ENCODE measurements around the gene SPOCK1.
"Not testable (repeated sequence)": the region's sequence is repeated elsewhere in the genome, so short reads cannot be mapped to it uniquely, and the experiment has no call there.

Gene SPOCK1

DNA sequence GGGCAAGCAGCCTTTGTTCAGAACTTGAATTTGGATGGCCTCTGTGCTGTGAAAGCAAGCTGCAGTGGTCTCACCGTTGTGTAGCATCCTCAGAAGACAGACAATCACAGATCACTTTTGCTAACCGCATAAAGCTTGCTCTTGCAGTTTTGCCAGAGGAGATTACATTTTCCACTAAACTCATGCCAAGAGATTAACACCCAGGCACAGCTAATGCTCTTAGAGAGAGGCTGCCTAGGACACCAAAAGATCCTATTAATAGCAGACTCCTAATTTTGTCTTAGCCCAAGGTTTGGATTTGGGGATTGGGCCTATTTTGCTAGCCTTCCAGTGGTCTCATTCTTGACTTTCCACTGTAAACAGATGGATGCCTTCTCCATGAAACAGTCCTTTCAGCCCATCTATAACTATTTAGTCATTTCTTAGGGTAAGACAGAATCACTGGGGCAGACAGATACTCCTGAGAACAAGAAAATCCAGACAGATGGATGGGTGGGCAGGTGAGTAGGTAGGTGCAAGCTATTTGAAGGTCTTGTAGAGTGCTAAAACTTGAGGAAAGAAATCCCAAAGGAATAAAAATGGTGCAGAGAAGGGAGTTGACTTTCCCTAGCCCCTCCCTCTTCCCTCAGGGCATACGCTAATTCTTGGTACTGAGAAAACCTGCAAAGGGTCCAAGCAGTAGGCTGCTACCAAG, 506.2 kb downstream of the SPOCK1 start:
- DNase-seq, result no peak

DNA sequence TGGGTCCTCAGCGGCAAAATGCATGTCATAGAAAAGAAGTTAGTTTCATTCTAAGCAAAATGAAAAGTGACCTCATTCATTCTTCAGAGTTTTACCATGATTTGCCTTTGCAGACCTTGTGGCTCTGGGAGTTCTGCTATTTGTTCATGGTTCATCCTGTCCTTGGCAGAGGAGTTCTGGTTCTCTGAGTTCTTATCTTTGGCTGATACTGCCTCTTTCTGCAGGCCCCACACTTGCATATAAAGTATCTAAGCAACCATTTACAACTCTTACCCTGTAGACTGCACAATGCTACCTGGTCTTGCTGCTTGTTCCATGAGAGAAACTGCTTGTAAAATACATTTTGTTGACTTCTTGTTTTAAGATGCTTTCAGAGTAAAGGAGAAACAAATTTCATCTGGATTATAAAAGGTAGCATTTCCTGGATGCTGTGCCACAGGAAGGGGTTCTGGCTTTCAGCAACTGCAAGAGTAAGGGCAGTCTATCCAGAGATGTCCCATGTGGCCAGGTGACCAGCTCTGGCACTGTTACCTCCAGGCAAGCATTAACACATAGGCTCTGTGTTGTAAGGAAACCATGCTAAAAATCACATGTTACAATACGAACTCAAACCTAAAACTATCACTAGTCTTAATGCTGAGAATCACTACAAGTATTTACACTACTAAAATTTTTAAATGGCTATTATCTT, 513.2 kb downstream of the SPOCK1 start:
- no peak for DNase-seq

DNA sequence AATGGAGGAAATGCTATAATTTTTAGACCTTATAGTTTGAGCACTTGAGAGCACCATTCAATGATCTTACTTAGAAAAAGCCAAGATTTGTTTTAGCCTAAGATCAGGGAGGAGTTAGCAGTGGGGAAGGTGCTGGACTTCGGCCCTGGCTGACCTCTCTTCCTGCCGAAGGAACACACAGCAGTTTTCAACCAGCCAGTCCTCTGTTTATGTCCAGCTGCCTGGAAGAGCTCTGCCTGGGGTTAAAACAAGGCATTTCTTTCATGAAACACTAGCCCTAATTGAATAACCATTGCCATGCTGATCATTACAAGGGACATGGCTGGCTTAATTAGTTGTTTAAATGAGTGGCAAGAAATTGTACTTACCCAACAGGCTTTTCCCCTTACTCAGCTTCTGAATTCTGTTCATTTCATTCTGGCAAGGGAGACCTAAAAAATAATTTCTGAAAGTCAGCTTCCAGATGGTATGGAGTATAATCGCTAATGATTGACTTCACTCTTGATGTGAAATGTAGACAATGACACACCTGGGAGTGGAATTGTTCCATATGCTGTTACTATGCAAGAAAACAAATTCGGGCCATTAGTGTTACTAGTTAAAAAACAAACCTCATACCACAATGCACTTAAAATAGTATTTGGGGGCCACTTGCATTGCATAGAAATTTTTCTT, 514.2 kb downstream of the SPOCK1 start:
- DNase-seq, result no peak

DNA sequence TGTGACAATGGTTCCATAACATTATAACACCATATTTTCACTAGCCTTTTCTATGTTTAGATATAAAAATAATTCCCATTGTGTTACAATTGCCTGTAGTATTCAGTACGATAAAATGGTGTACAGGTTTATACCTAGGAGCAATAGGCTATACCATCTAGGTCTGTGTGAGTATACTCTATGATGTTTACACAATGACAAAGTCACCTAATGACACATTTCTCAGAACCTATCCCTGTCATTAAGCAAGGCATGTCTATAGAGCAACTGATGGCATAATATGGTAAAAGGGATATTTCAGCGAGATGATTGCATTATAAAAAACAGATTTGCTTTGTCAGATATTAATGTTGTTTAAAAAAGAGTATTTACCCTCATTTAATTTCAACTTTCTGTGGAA, 517.2 kb downstream of the SPOCK1 start:
- DNase-seq, result no peak

DNA sequence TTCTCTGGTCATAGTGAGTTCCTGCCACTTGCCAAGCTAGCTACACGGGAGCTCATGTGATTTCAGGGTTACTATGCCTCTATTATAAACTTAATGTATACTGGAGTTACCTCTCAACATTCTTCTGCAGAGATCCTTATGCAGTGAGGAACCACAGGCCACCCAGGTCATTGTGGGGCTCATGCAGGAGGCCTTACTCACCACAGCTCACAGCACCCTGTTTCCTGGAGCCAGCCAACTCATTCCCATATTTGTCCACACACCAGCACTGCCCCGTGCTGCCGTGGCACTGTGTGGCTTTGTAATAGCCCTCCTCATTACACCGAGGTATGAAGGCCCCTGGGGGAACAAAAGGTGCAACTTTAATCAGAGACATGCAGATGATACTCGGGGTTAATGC, 520.0 kb downstream of the SPOCK1 start:
- no peak for DNase-seq

DNA sequence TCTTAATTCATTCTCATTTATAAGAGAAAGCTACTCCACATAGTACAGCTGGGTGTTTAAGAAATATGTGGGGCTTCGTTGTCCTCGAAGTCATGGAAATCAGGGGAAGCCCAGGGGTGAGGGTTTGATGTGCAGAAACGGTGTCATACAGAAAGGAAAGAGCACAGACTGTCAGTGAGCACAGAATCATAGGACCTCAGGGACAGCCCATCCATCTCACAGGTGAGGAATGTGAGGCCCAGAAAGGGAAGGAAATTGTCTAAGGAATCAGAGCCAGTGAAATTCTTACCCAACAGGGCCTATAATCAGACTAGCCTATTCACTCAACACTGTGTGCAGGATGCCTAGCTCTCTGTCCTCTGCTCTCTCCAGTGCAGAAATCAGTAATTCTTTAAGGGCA, 535.6 kb downstream of the SPOCK1 start:
- no peak for DNase-seq

DNA sequence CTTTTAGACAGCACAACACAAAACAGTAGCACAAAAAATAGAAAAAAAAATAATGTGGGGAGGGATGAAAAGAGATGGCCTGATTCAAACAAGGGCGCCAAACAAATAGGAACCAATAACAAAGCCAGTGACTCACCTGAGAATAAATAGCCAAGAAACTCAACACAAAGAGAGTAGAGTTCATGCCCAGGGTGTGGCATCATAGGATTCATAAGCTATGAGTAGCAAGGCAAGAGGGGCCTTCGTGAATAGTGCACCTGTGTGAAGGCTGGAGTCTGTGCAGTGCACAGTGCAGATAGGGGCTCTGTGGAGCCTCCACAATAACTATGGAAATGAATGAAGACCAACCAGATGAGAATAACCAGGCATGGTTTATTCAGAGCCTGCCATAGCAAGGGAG, 541.7 kb downstream of the SPOCK1 start:
- DNase-seq, result no peak

DNA sequence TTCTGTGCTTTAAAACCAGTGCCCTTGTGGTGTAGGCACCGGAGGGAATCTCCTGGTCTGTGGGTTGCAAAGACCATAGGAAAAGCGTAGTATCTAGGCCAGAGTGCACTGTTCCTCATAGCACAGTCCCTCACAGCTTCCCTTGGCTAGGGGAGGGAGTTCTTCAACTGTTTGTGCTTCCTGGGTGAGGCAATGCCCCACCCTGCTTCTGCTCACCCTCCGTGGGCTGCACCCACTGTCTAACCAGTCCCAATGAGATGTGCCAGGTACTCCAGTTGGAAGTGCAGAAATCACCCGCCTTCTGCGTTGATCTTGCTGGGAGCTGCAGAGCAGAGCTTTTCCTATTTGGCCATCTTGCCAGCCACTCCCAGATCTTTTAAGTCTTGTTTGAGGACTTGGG, 545.0 kb downstream of the SPOCK1 start:
- not testable (repeated sequence) for DNase-seq

DNA sequence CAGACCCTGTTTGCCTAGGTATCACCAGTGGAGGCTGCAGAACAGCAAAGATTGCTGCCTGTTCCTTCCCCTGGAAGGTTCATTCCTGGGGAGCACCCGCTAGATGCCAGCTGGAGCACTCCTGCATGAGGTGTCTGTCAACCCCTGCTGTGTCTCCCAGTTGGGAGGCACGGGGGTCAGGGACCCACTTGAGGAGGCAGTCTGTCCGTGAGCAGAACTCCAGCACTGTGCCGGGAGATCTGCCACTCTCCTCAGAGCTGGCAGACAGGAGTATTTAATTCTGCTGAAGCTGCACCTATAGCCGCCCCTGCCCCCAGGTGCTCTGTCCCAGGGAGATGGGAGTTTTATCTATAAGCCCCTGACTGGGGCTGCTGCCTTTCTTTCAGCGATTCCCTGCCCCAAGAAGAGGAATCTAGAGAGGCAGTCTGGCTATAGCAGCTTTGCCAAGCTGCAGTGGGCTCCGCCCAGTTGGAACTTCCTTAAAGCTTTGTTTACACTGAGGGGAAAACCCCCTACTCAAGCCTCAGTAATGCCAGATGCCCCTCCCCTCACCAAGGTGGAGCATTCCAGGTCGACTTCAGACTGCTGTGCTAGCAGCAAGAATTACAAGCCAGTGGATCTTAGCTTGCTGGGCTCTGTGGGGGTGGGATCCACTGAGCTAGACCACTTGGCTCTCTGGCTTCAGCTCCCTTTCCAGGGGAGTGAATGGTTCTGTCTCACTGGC, 545.6 kb downstream of the SPOCK1 start:
- not testable (repeated sequence) for DNase-seq

DNA sequence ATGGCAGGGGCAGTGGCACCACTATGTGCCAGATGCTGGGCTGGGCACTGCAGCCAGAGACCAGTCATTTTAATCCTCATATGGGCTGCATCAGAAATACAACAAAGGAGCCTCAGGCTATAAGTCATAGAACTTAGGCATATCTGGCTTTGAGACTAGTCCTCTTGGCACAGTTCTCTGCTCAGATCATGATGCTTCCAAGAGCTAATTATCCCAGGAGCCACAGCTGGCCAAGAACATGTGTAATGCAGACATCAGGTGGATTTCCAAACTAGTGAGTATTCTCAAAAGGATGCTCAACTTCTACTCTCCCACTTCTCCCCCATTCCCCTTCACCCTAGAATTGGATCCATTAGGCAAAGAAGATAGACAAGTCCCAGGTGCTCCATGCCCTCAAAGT, 571.6 kb downstream of the SPOCK1 start:
- DNase-seq, result no peak

DNA sequence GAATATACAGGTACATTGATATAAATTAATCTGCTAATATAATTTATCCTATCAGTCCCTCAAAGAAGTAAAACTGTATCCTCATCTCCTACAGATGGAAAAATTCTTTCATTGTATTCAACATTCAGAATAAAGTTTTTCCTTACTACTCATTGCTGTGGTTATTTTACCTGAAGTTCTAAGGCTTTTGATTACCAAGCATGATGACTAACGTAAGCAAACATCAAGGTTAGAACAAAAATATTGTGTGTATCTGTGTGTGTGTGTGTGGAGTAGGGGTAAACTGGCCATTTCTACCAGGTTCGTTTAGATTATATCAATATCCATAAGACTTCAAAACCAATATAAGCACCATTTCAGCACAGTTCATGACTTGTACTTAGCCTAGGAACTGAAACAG, 573.1 kb downstream of the SPOCK1 start:
- no peak for DNase-seq
